Skeletal muscle cell (primary cell): ENCODE results near the gene ABCE1.
"Not testable (repeated sequence)": the region's sequence is repeated elsewhere in the genome, so short reads cannot be mapped to it uniquely, and the experiment has no call there.

Source experiments
- DNase-seq: peaks from one replicate; pipeline ENCODE4 v3.0.0-alpha.2; 2010; ENCODE audit warnings: low read depth
- H3K4me3 ChIP-seq: 2 replicates; pipeline ENCODE4 v1.5.1; 2011; ENCODE audit warnings: low read depth, mild to moderate bottlenecking, control low read depth, low read length, moderate library complexity

ABCE1 gene

GRCh38 chr4:145099653-145100052, 1.5 kb downstream of the ABCE1 start:
- DNase-seq = no peak
- H3K4me3 ChIP-seq = peak overlapping the region; percentile 93

DNA sequence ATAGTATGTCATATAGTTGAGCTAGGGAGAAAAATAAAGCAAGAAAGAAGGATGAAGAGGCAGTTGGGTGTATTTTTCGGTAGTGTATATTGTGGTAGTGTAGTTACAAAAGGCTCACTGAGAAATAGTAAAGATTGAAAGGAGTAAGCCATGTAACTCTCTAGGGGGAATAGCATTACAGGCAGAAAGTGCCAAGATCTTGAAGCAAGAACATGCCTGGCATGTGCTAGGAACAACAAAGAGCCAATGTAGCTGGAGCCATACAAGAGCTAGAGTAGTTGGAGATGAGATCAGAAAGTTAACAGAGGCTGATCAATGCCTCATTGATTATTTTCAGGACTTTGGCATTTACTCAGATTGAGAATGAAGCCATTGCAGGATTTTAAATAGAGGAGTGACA, 3.0 kb downstream of the ABCE1 start:
- no peak for DNase-seq

GRCh38 chr4:145102619-145103018, 4.5 kb downstream of the ABCE1 start:
- no peak overlapping the region for H3K4me3 ChIP-seq
- no peak for DNase-seq

More for the DNA sequence above, 3.0 kb downstream of the ABCE1 start:
- no peak overlapping the region for H3K4me3 ChIP-seq

- H3K4me3 ChIP-seq = no peak overlapping the region
- no peak for DNase-seq
Observed at GRCh38 chr4:145103496-145103895, 5.4 kb downstream of the ABCE1 start.

DNA sequence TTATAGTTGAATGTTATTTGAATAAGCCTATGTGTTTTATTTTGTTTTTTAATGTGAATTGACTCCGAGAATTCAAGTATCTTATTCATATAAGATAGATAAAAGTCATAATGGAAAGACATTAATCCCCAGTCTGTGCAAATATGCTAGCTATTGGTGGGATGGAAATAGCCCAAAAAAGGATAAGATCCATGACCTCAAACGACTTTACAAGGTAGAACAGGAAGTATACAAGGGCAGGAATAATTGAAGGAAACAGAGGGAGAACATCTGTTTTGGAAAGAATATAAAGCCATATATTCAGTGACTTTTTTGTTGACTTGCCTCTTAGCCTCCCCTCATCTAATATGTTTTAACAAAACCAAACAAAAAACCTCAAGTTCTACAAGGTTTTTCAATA, 9.0 kb downstream of the ABCE1 start:
- no peak for DNase-seq
- no peak overlapping the region for H3K4me3 ChIP-seq

DNA sequence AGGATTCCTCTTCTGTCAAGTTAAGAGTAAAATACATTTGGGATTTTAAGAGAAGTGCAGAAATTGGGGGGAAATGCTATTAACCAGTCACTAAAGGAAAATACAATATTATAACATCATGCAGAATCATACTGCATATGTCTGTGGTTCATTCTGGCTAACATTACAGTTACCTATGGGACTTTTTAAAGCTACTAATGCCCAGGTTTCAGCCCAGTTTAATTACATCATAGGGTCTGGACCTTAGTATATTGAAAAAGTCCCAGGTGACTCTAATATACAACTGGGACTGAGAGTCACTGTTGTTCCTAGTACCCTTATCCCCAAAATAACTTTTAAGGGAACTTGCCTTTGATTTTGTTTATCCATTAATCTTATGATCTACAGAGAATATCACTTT, 10.0 kb downstream of the ABCE1 start:
- DNase-seq = no peak
- no peak overlapping the region for H3K4me3 ChIP-seq

GRCh38 chr4:145125396-145125795, 27.3 kb downstream of the ABCE1 start:
- DNase-seq = no peak
- H3K4me3 ChIP-seq = no peak overlapping the region

- no peak for DNase-seq
- H3K4me3 ChIP-seq = no peak overlapping the region
Observed at GRCh38 chr4:145130130-145130529, 32.0 kb downstream of the ABCE1 start.

- peak; percentile 69 for DNase-seq
Observed at GRCh38 chr4:145130788-145131399, 32.8 kb downstream of the ABCE1 start.

DNA sequence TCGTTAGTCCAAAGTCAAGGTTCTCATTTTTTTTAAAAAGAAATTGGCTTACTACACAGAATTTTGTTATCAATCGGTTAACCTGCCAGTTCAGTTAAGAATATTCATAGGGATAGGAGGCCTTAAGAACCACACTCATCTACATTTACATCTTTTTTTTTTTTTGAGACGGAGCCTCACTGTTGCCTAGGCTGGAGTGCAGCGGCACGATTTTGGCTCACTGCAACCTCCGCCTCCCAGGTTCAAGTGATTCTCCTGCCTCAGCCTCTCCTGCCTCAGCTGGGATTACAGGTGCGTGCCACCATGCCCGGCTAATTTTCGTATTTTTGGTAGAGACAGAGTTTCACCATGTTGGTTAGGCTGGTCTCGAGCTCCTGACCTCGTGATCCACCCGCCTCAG, 33.7 kb downstream of the ABCE1 start:
- H3K4me3 ChIP-seq = no peak overlapping the region
- DNase-seq = no peak

More at GRCh38 chr4:145130788-145131399, 32.8 kb downstream of the ABCE1 start:
- H3K4me3 ChIP-seq = no peak overlapping the region

- peak; percentile 9 for DNase-seq
- no peak overlapping the region for H3K4me3 ChIP-seq
Observed at GRCh38 chr4:145132511-145133098, 34.5 kb downstream of the ABCE1 start.

GRCh38 chr4:145136219-145136618, 38.1 kb downstream of the ABCE1 start:
- DNase-seq, H3K4me3 ChIP-seq: not testable (repeated sequence)

- DNase-seq = no peak
- H3K4me3 ChIP-seq = no peak overlapping the region
Observed at GRCh38 chr4:145148980-145149379, 50.9 kb downstream of the ABCE1 start.

- no peak overlapping the region for H3K4me3 ChIP-seq
- DNase-seq = no peak
Observed at GRCh38 chr4:145153181-145153903, 55.2 kb downstream of the ABCE1 start.

- DNase-seq = no peak
- H3K4me3 ChIP-seq = no peak overlapping the region
Observed at GRCh38 chr4:145153904-145154298, 55.8 kb downstream of the ABCE1 start.

- H3K4me3 ChIP-seq = no peak overlapping the region
- no peak for DNase-seq
Observed at GRCh38 chr4:145154573-145154972, 56.5 kb downstream of the ABCE1 start.

DNA sequence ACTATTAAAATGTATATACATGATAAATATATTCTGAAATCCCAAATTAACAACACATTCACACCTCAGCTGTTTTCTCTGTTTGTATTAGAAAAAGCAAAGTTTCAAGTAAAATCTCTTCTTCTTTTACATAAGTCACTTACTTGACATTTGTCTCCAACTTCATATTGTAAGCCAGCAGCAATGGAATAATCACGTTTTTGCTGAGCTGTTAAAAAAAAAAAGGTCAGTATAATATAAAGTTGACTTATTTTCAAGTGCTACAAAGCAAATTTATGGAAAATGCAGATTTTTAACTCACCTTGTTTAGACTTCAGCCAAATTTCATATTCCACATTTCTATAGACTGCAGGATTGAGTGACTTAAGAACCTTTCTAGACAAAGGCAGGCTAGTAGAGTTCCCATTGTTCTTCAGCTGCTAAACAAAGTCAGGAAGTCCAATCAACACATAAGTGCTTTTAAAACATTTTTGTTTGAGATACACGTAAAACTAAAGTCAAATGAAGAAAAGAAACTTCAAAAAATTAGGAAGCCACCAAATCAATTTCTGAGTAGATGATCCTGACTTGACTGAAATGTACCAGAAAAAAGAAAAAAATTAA, 57.3 kb downstream of the ABCE1 start:
- DNase-seq = no peak
- H3K4me3 ChIP-seq = no peak overlapping the region

DNA sequence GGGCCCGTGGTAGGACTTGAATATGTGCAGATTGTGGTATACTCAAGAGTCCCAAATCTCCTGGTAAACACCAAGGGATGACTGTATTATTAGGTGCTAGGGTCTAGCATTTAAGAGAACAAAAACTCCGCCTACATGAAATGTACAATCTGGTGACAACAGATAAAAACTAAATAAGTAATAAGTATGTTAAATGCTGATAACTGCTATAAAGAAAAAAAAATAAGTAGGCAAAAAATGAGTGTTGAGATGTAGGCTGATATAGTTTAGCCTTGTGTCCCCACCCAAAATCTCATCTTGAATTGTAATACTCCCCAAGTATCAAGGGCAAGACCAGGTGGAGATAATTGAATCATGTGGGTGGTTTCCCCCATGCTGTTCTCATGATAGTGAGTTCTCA, 58.9 kb downstream of the ABCE1 start:
- DNase-seq = no peak
- H3K4me3 ChIP-seq = no peak overlapping the region

DNA sequence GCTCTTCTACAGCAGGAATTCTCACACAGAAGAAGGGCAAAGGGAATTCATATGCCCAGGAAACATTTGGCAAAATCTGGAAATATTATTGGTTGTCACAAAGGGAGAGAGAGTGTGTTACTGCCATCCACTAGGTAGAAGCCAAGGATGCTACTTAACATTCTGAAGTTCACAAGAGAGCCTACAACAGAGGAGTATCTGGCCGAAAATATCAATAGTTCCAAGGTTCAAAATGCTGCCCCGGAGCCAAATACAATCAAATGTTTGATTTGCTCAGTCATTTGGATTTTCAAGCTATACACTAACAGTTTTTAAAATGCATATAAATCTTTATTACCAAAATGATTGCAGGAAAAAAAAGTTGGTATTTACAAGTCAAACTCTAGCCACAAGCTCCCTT, 63.4 kb downstream of the ABCE1 start:
- DNase-seq = no peak
- H3K4me3 ChIP-seq = no peak overlapping the region

GRCh38 chr4:145167887-145168286, 69.8 kb downstream of the ABCE1 start:
- no peak for DNase-seq
- no peak overlapping the region for H3K4me3 ChIP-seq
